Measurements from ENCODE around the gene BICRA. TPM values are rescaled to one million over a fixed set of nuclear protein-coding genes. Genes with fewer than 3 reads are reported as not detected.
"Not testable (repeated sequence)": the region's sequence is repeated elsewhere in the genome, so short reads cannot be mapped to it uniquely, and the experiment has no call there.

Gene BICRA
- total RNA-seq, 1 experiment from 2014 or later = 34.3 TPM

DNA sequence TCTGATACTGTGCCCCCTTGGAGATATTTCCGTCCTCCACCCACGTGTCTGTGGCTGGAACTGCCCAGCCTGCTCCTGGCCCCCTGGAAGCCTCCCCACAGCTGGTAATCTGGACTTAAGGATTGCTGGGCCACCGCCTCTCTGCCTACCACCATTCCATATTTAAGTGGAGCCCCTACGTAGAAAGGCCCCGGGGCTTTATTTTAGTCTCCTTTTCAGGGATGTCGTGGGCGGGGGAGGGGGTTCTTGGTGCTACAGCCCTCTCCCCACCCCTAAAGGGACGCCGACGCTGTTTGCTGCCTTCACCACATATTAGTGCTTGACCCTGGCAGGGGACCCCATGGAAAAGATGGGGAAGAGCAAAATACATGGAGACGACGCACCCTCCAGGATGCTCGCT lies 133.7 kb downstream of the BICRA start:
- Histone ChIP-seq H3K4me1 (peaks cover 4% of the 10 kb centered on the region; the same call in 1 of the 2 replicates), H3K4me3 (ENCODE audit: low read depth, low read length) (no peak overlapping the region), H3K9me3 (no peaks in the 10 kb centered on the region), H3K27me3 (replicated peaks; ENCODE audit: control insufficient read depth, insufficient read depth, low read length) (no peaks in the 10 kb centered on the region), H3K36me3 (ENCODE audit: control insufficient read depth, insufficient read depth, low read length) (peaks cover 2% of the 10 kb centered on the region; the same call in 1 of the 2 replicates)
- ChIA-PET POLR2A (interaction anchor here (0.6 kb wide), 1 partner anchor 35 kb away, joined by 3 read pairs; no protein-coding TSS in a partner anchor), CTCF (interaction anchor here (0.6 to 3.8 kb wide), 4 partner anchors 8 to 30 kb away, joined by 4 to 43 read pairs (median 5); partner anchors contain the start of gene EHD2)
- no peak for DNase-seq
- BruUV-seq (replicated peaks) = no TSS peak
- intact Hi-C loops (cut with micrococcal nuclease; ENCODE audit: unreplicated experiment) = loop anchor here (1.0 kb wide), 1 partner anchor 29 kb away; the partner anchor contains the start of gene EHD2
- no peaks in the 10 kb centered on the region for H3K4me1 Mint-ChIP-seq (ENCODE audit: low read depth, unreplicated experiment)
- peak overlapping the region; percentile 92 for H3K4me3 Mint-ChIP-seq (ENCODE audit: unreplicated experiment)
- no peaks in the 10 kb centered on the region for H3K9me3 Mint-ChIP-seq (ENCODE audit: unreplicated experiment)
- no peaks in the 10 kb centered on the region for H3K27me3 Mint-ChIP-seq (ENCODE audit: insufficient read depth, unreplicated experiment)
- peak overlapping the region; percentile 77 for H3K27ac Mint-ChIP-seq (ENCODE audit: unreplicated experiment)
- peaks cover 24% of the 10 kb centered on the region for H3K36me3 Mint-ChIP-seq (ENCODE audit: insufficient read depth, unreplicated experiment)
- TF ChIP-seq CTCF (IDR thresholded peaks at IDR 0.05; ENCODE audit: insufficient read depth in 1 of 2, low read depth in 1 of 2, low read length in 1 of 2, severe bottlenecking in 1 of 2, unreplicated experiment in 1 of 2) = no peak

- TSS peak; percentile 84 for BruUV-seq (replicated peaks)
- peak; percentile 97 for DNase-seq
- CTCF ChIA-PET = interaction anchor here (1.0 to 3.8 kb wide), 2 partner anchors 33 to 308 kb away, joined by 5 to 43 read pairs; partner anchors contain the start of gene EHD2
- Mint-ChIP-seq H3K4me1 (ENCODE audit: low read depth, unreplicated experiment) (peaks cover 5% of the 10 kb centered on the region), H3K4me3 (ENCODE audit: unreplicated experiment) (peak within 1 kb of the TSS; percentile 92), H3K9me3 (ENCODE audit: unreplicated experiment) (no peaks in the 10 kb centered on the region), H3K27ac (ENCODE audit: unreplicated experiment) (peak within 1 kb of the TSS; percentile 99), H3K36me3 (ENCODE audit: insufficient read depth, unreplicated experiment) (peaks cover 45% of the 10 kb centered on the region), H3K27me3 (ENCODE audit: insufficient read depth, unreplicated experiment) (no peaks in the 10 kb centered on the region)
- Histone ChIP-seq H3K4me3 (ENCODE audit: low read depth, low read length) (peak within 1 kb of the TSS; percentile 69), H3K9me3 (no peaks in the 10 kb centered on the region), H3K4me1 (peaks cover 4% of the 10 kb centered on the region; the same call in 1 of the 2 replicates), H3K36me3 (ENCODE audit: control insufficient read depth, insufficient read depth, low read length) (peaks cover 4% of the 10 kb centered on the region; the same call in 1 of the 2 replicates), H3K27me3 (replicated peaks; ENCODE audit: control insufficient read depth, insufficient read depth, low read length) (no peaks in the 10 kb centered on the region)
- TF ChIP-seq CTCF (IDR thresholded peaks at IDR 0.05; ENCODE audit: insufficient read depth in 1 of 2, low read depth in 1 of 2, low read length in 1 of 2, severe bottlenecking in 1 of 2, unreplicated experiment in 1 of 2) = no peak
- POLR2A ChIA-PET = interaction anchor here (0.6 to 1.2 kb wide), 2 partner anchors 9 to 21 kb away, joined by 3 to 5 read pairs; no protein-coding TSS in a partner anchor
- intact Hi-C loops (cut with micrococcal nuclease; ENCODE audit: unreplicated experiment) = loop anchor here (1.0 kb wide), 2 partner anchors 16 to 44 kb away; no protein-coding TSS in a partner anchor
Measured at GRCh38 chr19:47745010-47745901, 136.3 kb downstream of the BICRA start, which contains the start of gene NOP53. Gene NOP53, plus strand, starts transcription at chr19:47745546. Its CDS starts 14 bp downstream, at chr19:47745560.

- POLR2A ChIA-PET = interaction anchor here (0.6 kb wide), 1 partner anchor 9 kb away, joined by 3 read pairs; no protein-coding TSS in a partner anchor
- intact Hi-C loops (cut with micrococcal nuclease; ENCODE audit: unreplicated experiment); H3K9me3 Mint-ChIP-seq (ENCODE audit: unreplicated experiment): not testable (repeated sequence)
Measured at GRCh38 chr19:47746129-47746528, 137.2 kb downstream of the BICRA start.

More at GRCh38 chr19:47746129-47746528, 137.2 kb downstream of the BICRA start:
- not testable (repeated sequence) for H3K4me1 Mint-ChIP-seq (ENCODE audit: low read depth, unreplicated experiment); H3K4me1 ChIP-seq; H3K9me3 ChIP-seq; H3K27me3 ChIP-seq (replicated peaks; ENCODE audit: control insufficient read depth, insufficient read depth, low read length); DNase-seq; H3K36me3 ChIP-seq (ENCODE audit: control insufficient read depth, insufficient read depth, low read length); H3K27me3 Mint-ChIP-seq (ENCODE audit: insufficient read depth, unreplicated experiment)
- H3K4me3 ChIP-seq (ENCODE audit: low read depth, low read length) = peak overlapping the region; percentile 69
- CTCF ChIA-PET = interaction anchor here (3.8 kb wide), 1 partner anchor 34 kb away, joined by 43 read pairs; the partner anchor contains the start of gene EHD2
- Mint-ChIP-seq H3K36me3 (ENCODE audit: insufficient read depth, unreplicated experiment) (peaks cover 53% of the 10 kb centered on the region), H3K27ac (ENCODE audit: unreplicated experiment) (peak overlapping the region; percentile 99), H3K4me3 (ENCODE audit: unreplicated experiment) (peak overlapping the region; percentile 92)
- BruUV-seq (replicated peaks) = TSS peak; percentile 77

All from Caco-2 (cell line).